Mucosa of rectum (tissue), 2 donors: ENCODE data around the gene CLEC4C.

Experiments
- H3K27ac ChIP-seq, 2 donors: one replicate each; pipeline ENCODE4 v1.7.0; 2013; ENCODE audit warnings: inconsistent platforms in 2 of 2, low read depth in 2 of 2, low read length in 2 of 2
- H3K27me3 ChIP-seq, 2 donors: one replicate each; pipeline ENCODE4 v1.7.0; 2013; ENCODE audit warnings: low read length in 2 of 2; ENCODE audit not compliant: control insufficient read depth in 2 of 2, insufficient read depth in 2 of 2
- H3K36me3 ChIP-seq, 2 donors: one replicate each; pipeline ENCODE4 v1.7.0; 2013; ENCODE audit warnings: low read length in 2 of 2; ENCODE audit not compliant: control insufficient read depth in 2 of 2, insufficient read depth in 2 of 2
- H3K4me1 ChIP-seq, 2 donors: one replicate each; pipeline ENCODE4 v1.7.0; 2013; ENCODE audit warnings: low read length in 2 of 2, mild to moderate bottlenecking in 1 of 2; ENCODE audit not compliant: control insufficient read depth in 2 of 2, insufficient read depth in 2 of 2
- H3K4me3 ChIP-seq, 2 donors: one replicate each; pipeline ENCODE4 v1.7.0; 2013; ENCODE audit warnings: low read length in 2 of 2
- H3K9ac ChIP-seq, 2 donors: one replicate each; pipeline ENCODE4 v1.7.0; 2013; ENCODE audit warnings: low read length in 2 of 2, low read depth in 1 of 2, mild to moderate bottlenecking in 1 of 2
- H3K9me3 ChIP-seq, 2 donors: one replicate each; pipeline ENCODE4 v1.7.0; 2013; ENCODE audit warnings: low read length in 2 of 2; ENCODE audit not compliant: control insufficient read depth in 2 of 2
- donor health status: healthy.
- donor health status: Normal muscosa, but diverticular disease.

The CLEC4C gene

GRCh38 chr12:7695237-7695560 is 52.0 kb downstream of the CLEC4C start:
- no peaks in the 10 kb centered on the region for H3K9me3 ChIP-seq
- no peak overlapping the region for H3K9ac ChIP-seq
- H3K4me1 ChIP-seq = no peaks in the 10 kb centered on the region
- no peaks in the 10 kb centered on the region for H3K27me3 ChIP-seq
- H3K36me3 ChIP-seq = no peaks in the 10 kb centered on the region
- H3K27ac ChIP-seq = no peak overlapping the region
- H3K4me3 ChIP-seq = no peak overlapping the region

GRCh38 chr12:7694556-7695236 is 52.5 kb downstream of the CLEC4C start:
- Histone ChIP-seq H3K27me3 (no peaks in the 10 kb centered on the region), H3K9ac (no peak overlapping the region), H3K27ac (no peak overlapping the region), H3K4me3 (no peak overlapping the region), H3K36me3 (no peaks in the 10 kb centered on the region), H3K9me3 (no peaks in the 10 kb centered on the region), H3K4me1 (no peaks in the 10 kb centered on the region)

GRCh38 chr12:7693793-7694192 is 53.4 kb downstream of the CLEC4C start:
- H3K36me3 ChIP-seq = no peaks in the 10 kb centered on the region
- no peaks in the 10 kb centered on the region for H3K9me3 ChIP-seq
- H3K4me3 ChIP-seq = no peak overlapping the region
- H3K27me3 ChIP-seq = no peaks in the 10 kb centered on the region
- H3K27ac ChIP-seq = no peak overlapping the region
- no peaks in the 10 kb centered on the region for H3K4me1 ChIP-seq
- no peak overlapping the region for H3K9ac ChIP-seq

- Histone ChIP-seq H3K27me3 (no peaks in the 10 kb centered on the region), H3K36me3 (no peaks in the 10 kb centered on the region), H3K27ac (no peak overlapping the region), H3K9ac (no peak overlapping the region), H3K4me1 (no peaks in the 10 kb centered on the region), H3K4me3 (no peak overlapping the region), H3K9me3 (no peaks in the 10 kb centered on the region)
Observed at GRCh38 chr12:7681535-7681934, 65.6 kb downstream of the CLEC4C start.
